HCT116 (cell line): ENCODE results near the gene ZNF581.

ENCODE experiments used
- CEBPB ChIP-seq: IDR thresholded peaks from 2 replicates; pipeline ENCODE4 v1.6.1; 2012; ENCODE audit warnings: low read depth
- POLR2AphosphoS5 ChIP-seq: IDR thresholded peaks from 2 replicates; pipeline ENCODE4 v1.6.1; 2011; ENCODE audit warnings: mild to moderate bottlenecking, low read depth, low read length, moderate library complexity
- TF ChIP-seq, protein P1 (sequence below), 3 experiments: fragments of 200-600 bp in 1 of 3; sonication (generic) in 1 of 3; IDR thresholded peaks in 2 of 3; conservative IDR thresholded peaks in 1 of 3; 2 replicates each; pipeline ENCODE4 v1.5.1; 2012 to 2017; ENCODE audit warnings: low read depth in 2 of 3, low read length in 2 of 3, antibody characterized with exemption in 1 of 3, borderline replicate concordance in 1 of 3, control low read depth in 1 of 3, mild to moderate bottlenecking in 1 of 3, mixed read lengths in 1 of 3, mixed run types in 1 of 3, moderate library complexity in 1 of 3; ENCODE audit not compliant: insufficient read depth in 1 of 3

DNA sequence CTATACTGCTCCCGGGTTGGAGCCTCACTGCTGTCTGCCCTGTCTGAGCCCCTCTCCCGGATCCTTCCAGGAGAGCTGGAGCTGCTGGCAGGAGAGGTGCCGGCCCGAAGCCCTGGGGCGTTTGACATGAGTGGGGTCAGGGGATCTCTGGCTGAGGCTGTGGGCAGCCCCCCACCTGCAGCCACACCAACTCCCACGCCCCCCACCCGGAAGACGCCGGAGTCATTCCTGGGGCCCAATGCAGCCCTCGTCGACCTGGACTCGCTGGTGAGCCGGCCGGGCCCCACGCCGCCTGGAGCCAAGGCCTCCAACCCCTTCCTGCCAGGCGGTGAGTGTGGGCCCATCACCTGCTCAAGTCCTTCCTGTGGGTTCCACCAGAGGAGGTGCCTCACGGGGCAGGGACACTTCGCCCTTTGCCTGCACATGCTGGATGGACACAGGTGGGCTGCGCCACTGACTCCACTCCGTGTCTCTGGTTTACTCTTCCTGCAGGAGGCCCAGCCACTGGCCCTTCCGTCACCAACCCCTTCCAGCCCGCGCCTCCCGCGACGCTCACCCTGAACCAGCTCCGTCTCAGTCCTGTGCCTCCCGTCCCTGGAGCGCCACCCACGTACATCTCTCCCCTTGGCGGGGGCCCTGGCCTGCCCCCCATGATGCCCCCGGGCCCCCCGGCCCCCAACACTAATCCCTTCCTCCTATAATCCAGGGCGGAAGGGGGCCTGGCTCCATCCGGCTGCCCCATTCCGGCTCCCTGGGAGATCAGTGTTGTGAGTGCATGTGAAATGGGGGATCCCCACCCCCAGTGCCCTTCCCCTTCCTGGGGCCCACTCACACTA, 51.4 kb downstream of the ZNF581 start:
- TF ChIP-seq, protein P1, sequence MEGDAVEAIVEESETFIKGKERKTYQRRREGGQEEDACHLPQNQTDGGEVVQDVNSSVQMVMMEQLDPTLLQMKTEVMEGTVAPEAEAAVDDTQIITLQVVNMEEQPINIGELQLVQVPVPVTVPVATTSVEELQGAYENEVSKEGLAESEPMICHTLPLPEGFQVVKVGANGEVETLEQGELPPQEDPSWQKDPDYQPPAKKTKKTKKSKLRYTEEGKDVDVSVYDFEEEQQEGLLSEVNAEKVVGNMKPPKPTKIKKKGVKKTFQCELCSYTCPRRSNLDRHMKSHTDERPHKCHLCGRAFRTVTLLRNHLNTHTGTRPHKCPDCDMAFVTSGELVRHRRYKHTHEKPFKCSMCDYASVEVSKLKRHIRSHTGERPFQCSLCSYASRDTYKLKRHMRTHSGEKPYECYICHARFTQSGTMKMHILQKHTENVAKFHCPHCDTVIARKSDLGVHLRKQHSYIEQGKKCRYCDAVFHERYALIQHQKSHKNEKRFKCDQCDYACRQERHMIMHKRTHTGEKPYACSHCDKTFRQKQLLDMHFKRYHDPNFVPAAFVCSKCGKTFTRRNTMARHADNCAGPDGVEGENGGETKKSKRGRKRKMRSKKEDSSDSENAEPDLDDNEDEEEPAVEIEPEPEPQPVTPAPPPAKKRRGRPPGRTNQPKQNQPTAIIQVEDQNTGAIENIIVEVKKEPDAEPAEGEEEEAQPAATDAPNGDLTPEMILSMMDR (IDR thresholded peaks at IDR 0.05 in 2 of 3, conservative IDR thresholded peaks at IDR 0.05 in 1 of 3; ENCODE audit: borderline replicate concordance in 1 of 3, insufficient read depth in 1 of 3, low read depth in 2 of 3, low read length in 2 of 3), result no peak
- no peak for TF ChIP-seq CEBPB
- no peak for TF ChIP-seq POLR2AphosphoS5
